Psoas muscle (tissue), 8 donors: ENCODE measurements around the gene FHOD1. TPM values are rescaled to one million over a fixed set of nuclear protein-coding genes. Genes with fewer than 3 reads are reported as not detected.

ENCODE experiments used
- ATAC-seq, 4 donors: fragments of 200-7000 bp; cut with Tn5 transposase; one replicate each; pipeline ENCODE4 v1.9.1; 2020; ENCODE audit warnings: moderate library complexity in 3 of 4, mild to moderate bottlenecking in 2 of 4
- DNase-seq, 2 donors: peaks; one replicate each; pipeline ENCODE4 v3.0.0-alpha.2; 2020
- H3K27ac ChIP-seq: fragments of 200-600 bp; one replicate; pipeline ENCODE4 v1.8.0; 2022
- H3K27me3 ChIP-seq, 3 donors: fragments of 200-600 bp in 1 of 3; one replicate each; pipeline versions ENCODE4 v1.6.1 to v1.8.0; 2013 to 2022; ENCODE audit warnings: low read length in 2 of 3, mild to moderate bottlenecking in 2 of 3, moderate library complexity in 1 of 3; ENCODE audit not compliant: insufficient read depth in 3 of 3
- H3K36me3 ChIP-seq, 2 donors: fragments of 200-600 bp in 1 of 2; one replicate each; pipeline versions ENCODE4 v1.6.1 to v1.8.0; 2013 to 2022; ENCODE audit warnings: low read depth in 1 of 2, mild to moderate bottlenecking in 1 of 2, moderate library complexity in 1 of 2; ENCODE audit not compliant: insufficient read depth in 1 of 2
- H3K4me1 ChIP-seq: fragments of 200-600 bp; one replicate; pipeline ENCODE4 v1.8.0; 2022
- H3K4me3 ChIP-seq: fragments of 200-600 bp; one replicate; pipeline ENCODE4 v1.8.0; 2022; ENCODE audit warnings: mild to moderate bottlenecking
- H3K9me3 ChIP-seq: fragments of 200-600 bp; one replicate; pipeline ENCODE4 v1.8.0; 2022
- WGBS, 3 donors: extraction: QIAGEN DNeasy Blood & Tissue Kit; methylation state at CpG; one replicate each; pipeline versions ENCODE4 v1.1.6 to v1.1.7; 2013; 5-methylcytosine and 5-hydroxymethylcytosine counted together
- intact Hi-C, 2 donors: fragments of 100-400 bp; cut with DNase I; formaldehyde crosslinking; loops; one replicate each; pipeline versions ENCODE4 v1.11.0 to v1.14.2; 2022
- polyA plus RNA-seq, 3 donors: library from polyadenylated mRNA; stranded (reverse); fragments of 200-250 nt; gene quantifications; one replicate each; pipeline ENCODE4 v1.2.3, GENCODE V29; 2013
- total RNA-seq, 4 donors: library from RNA; stranded (reverse); fragmentation: NEBNext Ultra II Directional in 2 of 4; extraction: Animal tissue kit (Norgen Biotek cat#: 25700) in 2 of 4; gene quantifications; one replicate each; pipeline versions ENCODE4 v1.2.1 to v1.2.4, GENCODE V29; 2021 to 2023
- TF ChIP-seq, protein P1 (sequence below): fragments of 200-600 bp; IDR thresholded peaks from one replicate; pipeline ENCODE4 v1.8.0; 2022; ENCODE audit warnings: antibody characterized with exemption
- donor health status: healthy with polysubstance abuse.
- donor health status: DM: no; HTN: no; CAD: no; lungs with moderate emphysema.
- donor health status: Bipolar disorder and iron deficiency.
- donor health status: healthy.
- donor health status: DM: yes; HTN: yes; CAD: no.
- donor health status: DM: no; HTN: no; CAD: no.
- donor health status: DM: no; HTN: no; CAD: no.
- donor health status: DM: yes; HTN: yes; CAD: no.

The FHOD1 gene
- total and polyA plus RNA-seq, 7 donors: 16.9 to 154 (median 61.5) TPM

DNA sequence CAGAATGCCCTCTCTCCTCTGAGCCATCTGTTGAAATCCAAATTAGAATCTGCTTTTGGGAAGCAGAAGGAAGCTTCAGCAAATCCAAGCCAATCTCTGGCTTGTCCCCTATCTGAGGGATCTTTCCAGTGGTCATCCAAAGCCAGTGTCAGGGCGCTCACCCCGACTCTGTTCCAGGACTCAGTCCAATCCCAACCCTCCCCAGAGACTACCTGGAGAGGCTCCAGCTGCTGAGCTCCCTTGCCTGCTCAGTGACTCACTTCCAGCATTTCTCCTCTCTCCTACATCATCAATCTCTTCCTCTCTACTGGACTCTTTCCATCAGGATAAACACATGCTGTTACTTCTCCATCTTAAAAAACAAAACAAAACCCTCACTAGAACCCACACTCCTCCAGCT lies 65.9 kb downstream of the FHOD1 start:
- H3K36me3 ChIP-seq: no peaks in the 10 kb centered on the region
- H3K27ac ChIP-seq: no peak overlapping the region
- intact Hi-C loops: no loop called here

DNA sequence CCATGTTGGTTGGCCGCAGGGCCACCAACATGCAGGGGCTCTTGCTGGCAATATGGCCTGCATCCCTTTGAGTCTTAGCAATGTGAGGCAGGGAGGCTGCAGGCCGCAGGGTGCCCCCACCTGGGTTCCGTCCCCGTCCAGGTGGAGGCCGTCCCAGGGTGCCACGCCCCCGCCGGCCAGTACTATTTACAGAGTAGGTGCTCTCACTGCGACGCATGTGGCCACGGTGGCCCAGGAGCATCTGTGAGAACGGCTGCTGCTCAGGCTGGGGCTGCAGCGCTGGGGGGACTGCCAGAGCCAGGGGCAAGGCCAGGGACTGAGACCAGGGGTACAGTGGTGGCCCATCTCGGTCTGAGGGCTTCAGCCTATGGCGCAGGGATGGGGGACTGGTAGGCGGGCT lies 67.1 kb downstream of the FHOD1 start:
- Histone ChIP-seq H3K27me3 (no peaks in the 10 kb centered on the region), H3K9me3 (no peaks in the 10 kb centered on the region), H3K4me1 (peaks cover 35% of the 10 kb centered on the region), H3K36me3 (peaks cover 0 to 6% of the 10 kb centered on the region in 2 donors), H3K27ac (no peak overlapping the region), H3K4me3 (no peak overlapping the region)
- 89 to 95% (median 94%) methylated on average over 15 to 16 of the region's 16 CpGs for WGBS, 3 donors
- no peak for DNase-seq
- intact Hi-C loops: no loop called here
- no peak for ATAC-seq
- TF ChIP-seq, protein P1, sequence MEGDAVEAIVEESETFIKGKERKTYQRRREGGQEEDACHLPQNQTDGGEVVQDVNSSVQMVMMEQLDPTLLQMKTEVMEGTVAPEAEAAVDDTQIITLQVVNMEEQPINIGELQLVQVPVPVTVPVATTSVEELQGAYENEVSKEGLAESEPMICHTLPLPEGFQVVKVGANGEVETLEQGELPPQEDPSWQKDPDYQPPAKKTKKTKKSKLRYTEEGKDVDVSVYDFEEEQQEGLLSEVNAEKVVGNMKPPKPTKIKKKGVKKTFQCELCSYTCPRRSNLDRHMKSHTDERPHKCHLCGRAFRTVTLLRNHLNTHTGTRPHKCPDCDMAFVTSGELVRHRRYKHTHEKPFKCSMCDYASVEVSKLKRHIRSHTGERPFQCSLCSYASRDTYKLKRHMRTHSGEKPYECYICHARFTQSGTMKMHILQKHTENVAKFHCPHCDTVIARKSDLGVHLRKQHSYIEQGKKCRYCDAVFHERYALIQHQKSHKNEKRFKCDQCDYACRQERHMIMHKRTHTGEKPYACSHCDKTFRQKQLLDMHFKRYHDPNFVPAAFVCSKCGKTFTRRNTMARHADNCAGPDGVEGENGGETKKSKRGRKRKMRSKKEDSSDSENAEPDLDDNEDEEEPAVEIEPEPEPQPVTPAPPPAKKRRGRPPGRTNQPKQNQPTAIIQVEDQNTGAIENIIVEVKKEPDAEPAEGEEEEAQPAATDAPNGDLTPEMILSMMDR: no peak

More for the DNA sequence above, 65.9 kb downstream of the FHOD1 start:
- TF ChIP-seq, protein P1: no peak
- ATAC-seq (no peak), DNase-seq (no peak)
- peaks cover 41% of the 10 kb centered on the region for H3K4me1 ChIP-seq
- 36 to 43% (median 37%) methylated on average over 2 of the region's 2 CpGs for WGBS, 3 donors
- H3K4me3 ChIP-seq: no peak overlapping the region
- no peaks in the 10 kb centered on the region for H3K27me3 ChIP-seq
- H3K9me3 ChIP-seq: no peaks in the 10 kb centered on the region

DNA sequence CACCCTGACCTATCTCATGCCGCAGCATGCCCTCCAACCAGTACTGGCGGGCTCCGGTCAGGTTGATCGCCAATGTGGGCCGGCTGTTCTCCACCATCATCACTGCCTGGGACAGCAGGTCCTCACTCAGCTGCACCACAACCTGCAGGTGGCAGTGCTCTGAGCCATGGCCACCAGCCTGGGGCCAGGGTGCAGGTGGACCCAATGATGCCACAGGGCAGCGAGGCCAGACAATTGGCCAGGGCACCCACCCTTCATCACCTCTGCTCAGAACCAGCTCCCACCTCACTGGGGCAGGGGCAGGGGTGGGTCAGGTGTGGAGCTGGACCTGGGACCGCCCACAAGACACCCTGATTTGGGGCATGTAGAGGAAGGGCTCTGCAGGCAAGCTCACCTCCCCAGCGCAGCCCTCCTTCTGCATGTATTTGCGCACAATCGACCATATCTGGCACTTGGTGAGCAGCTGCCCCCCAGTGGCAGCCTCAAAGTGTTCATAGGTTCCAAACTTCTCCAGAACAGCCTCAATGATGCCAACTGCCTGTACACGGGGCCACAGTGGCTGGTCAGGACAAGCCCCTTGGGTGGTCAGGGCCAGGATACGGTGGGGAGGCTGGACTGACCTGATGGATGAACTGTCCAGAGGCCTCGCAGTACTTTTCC lies 67.7 kb downstream of the FHOD1 start:
- no peaks in the 10 kb centered on the region for H3K9me3 ChIP-seq
- peaks cover 0 to 10% of the 10 kb centered on the region in 2 donors for H3K36me3 ChIP-seq
- 86 to 90% (median 90%) methylated on average over 13 of the region's 13 CpGs for WGBS, 3 donors
- DNase-seq (no peak), ATAC-seq (no peak)
- H3K4me3 ChIP-seq: no peak overlapping the region
- no peak overlapping the region for H3K27ac ChIP-seq
- TF ChIP-seq, protein P1: no peak
- H3K27me3 ChIP-seq: no peaks in the 10 kb centered on the region
- H3K4me1 ChIP-seq: peaks cover 35% of the 10 kb centered on the region
- intact Hi-C loops: no loop called here

Other genes with a start within 250 kb of the FHOD1 start
- 10 to 100 TPM; 32.2 to 66.1 (median 56.7) TPM for gene CBFB, start 218.3 kb downstream of the FHOD1 start, total RNA-seq
- gene CBFB, start 218.3 kb downstream of the FHOD1 start, polyA plus RNA-seq: 10 to 100 TPM; 24.3 to 56.3 (median 51.4) TPM
- 10 to 100 TPM; 12.2 to 19.5 (median 15.5) TPM for gene PHAF1, start 137.5 kb downstream of the FHOD1 start, total RNA-seq
- 10 to 100 TPM; 12.3 to 60.4 (median 12.4) TPM for gene PHAF1, start 137.5 kb downstream of the FHOD1 start, polyA plus RNA-seq
- 1 to 10 TPM in 3 of 4 donors, under 1 TPM in 1; 0.69 to 4.1 (median 2.3) TPM for gene B3GNT9, start 96.5 kb downstream of the FHOD1 start, total RNA-seq
- 1 to 10 TPM in 1 of 3 donors, under 1 TPM in 2; 0.75 to 1.8 (median 0.86) TPM for gene B3GNT9, start 96.5 kb downstream of the FHOD1 start, polyA plus RNA-seq
- gene TRADD, start 87.6 kb downstream of the FHOD1 start, total RNA-seq: 1 to 10 TPM; 3.9 to 6.7 (median 5.9) TPM
- gene TRADD, start 87.6 kb downstream of the FHOD1 start, polyA plus RNA-seq: 10 to 100 TPM in 2 of 3 donors, 1 to 10 TPM in 1; 7.4 to 14.2 (median 10.7) TPM
- gene FBXL8, start 87.5 kb downstream of the FHOD1 start, total RNA-seq: 1 to 10 TPM; 4.5 to 8.6 (median 5.9) TPM
- gene FBXL8, start 87.5 kb downstream of the FHOD1 start, polyA plus RNA-seq: 1 to 10 TPM; 5.1 to 8.0 (median 5.9) TPM
- gene HSF4, start 82.7 kb downstream of the FHOD1 start, total RNA-seq: 10 to 100 TPM; 44.3 to 97.3 (median 57.6) TPM
- gene HSF4, start 82.7 kb downstream of the FHOD1 start, polyA plus RNA-seq: 10 to 100 TPM; 15.1 to 47.8 (median 47.4) TPM
- 100 to 1,000 TPM in 2 of 4 donors, 10 to 100 TPM in 2; 53.6 to 114 (median 88.0) TPM for gene NOL3, start 76.9 kb downstream of the FHOD1 start, total RNA-seq
- gene NOL3, start 76.9 kb downstream of the FHOD1 start, polyA plus RNA-seq: 100 to 1,000 TPM in 1 of 3 donors, 10 to 100 TPM in 2; 90.6 to 133 (median 93.9) TPM
- 1 to 10 TPM; 5.9 to 8.0 (median 6.6) TPM for gene MATCAP1, start 63.5 kb downstream of the FHOD1 start, total RNA-seq
- gene MATCAP1, start 63.5 kb downstream of the FHOD1 start, polyA plus RNA-seq: 1 to 10 TPM; 4.2 to 9.7 (median 4.5) TPM
- 1 to 10 TPM in 3 of 4 donors, under 1 TPM in 1; 0.91 to 1.9 (median 1.2) TPM for gene EXOC3L1, start 57.3 kb downstream of the FHOD1 start, total RNA-seq
- gene EXOC3L1, start 57.3 kb downstream of the FHOD1 start, polyA plus RNA-seq: 1 to 10 TPM in 1 of 3 donors, under 1 TPM in 2; 0.84 to 3.4 (median 0.97) TPM
- 10 to 100 TPM; 22.6 to 56.2 (median 45.9) TPM for gene E2F4, start 55.3 kb downstream of the FHOD1 start, total RNA-seq
- gene E2F4, start 55.3 kb downstream of the FHOD1 start, polyA plus RNA-seq: 100 to 1,000 TPM in 1 of 3 donors, 10 to 100 TPM in 2; 45.0 to 106 (median 67.3) TPM
- gene ELMO3, start 48.4 kb downstream of the FHOD1 start, total RNA-seq: under 1 TPM; 0.26 to 0.79 (median 0.42) TPM
- gene ELMO3, start 48.4 kb downstream of the FHOD1 start, polyA plus RNA-seq: under 1 TPM; 0.35 to 0.82 (median 0.53) TPM
- 10 to 100 TPM; 10.1 to 32.7 (median 20.5) TPM for gene TMEM208, start 20.4 kb downstream of the FHOD1 start, total RNA-seq
- gene TMEM208, start 20.4 kb downstream of the FHOD1 start, polyA plus RNA-seq: 100 to 1,000 TPM in 1 of 3 donors, 10 to 100 TPM in 2; 64.3 to 111 (median 91.9) TPM
- 1 to 10 TPM in 3 of 4 donors, under 1 TPM in 1; 0.59 to 1.7 (median 1.4) TPM for gene SLC9A5, start 1.5 kb upstream of the FHOD1 start, total RNA-seq
- gene SLC9A5, start 1.5 kb upstream of the FHOD1 start, polyA plus RNA-seq: 1 to 10 TPM in 1 of 3 donors, under 1 TPM in 2; 0.52 to 1.1 (median 0.91) TPM
- 1 to 10 TPM in 2 of 4 donors, under 1 TPM in 2; 0.28 to 1.9 (median 1.3) TPM for gene PLEKHG4, start 32.1 kb upstream of the FHOD1 start, total RNA-seq
- under 1 TPM; 0.60 to 1.00 (median 0.98) TPM for gene PLEKHG4, start 32.1 kb upstream of the FHOD1 start, polyA plus RNA-seq
- gene KCTD19, start 79.3 kb upstream of the FHOD1 start, total RNA-seq: not detected
- under 1 TPM in 1 of 3 donors, not detected in 2; 0.03 TPM for gene KCTD19, start 79.3 kb upstream of the FHOD1 start, polyA plus RNA-seq
- not detected for gene LRRC36, start 79.3 kb upstream of the FHOD1 start, total RNA-seq
- under 1 TPM; 0.06 to 0.25 (median 0.11) TPM for gene LRRC36, start 79.3 kb upstream of the FHOD1 start, polyA plus RNA-seq
- 10 to 100 TPM; 14.8 to 36.4 (median 25.7) TPM for gene TPPP3, start 146.0 kb upstream of the FHOD1 start, total RNA-seq
- 10 to 100 TPM in 2 of 3 donors, 1 to 10 TPM in 1; 5.3 to 21.4 (median 17.0) TPM for gene TPPP3, start 146.0 kb upstream of the FHOD1 start, polyA plus RNA-seq
- gene ZDHHC1, start 169.0 kb upstream of the FHOD1 start, total RNA-seq: 10 to 100 TPM in 1 of 4 donors, 1 to 10 TPM in 3; 5.8 to 11.0 (median 6.9) TPM
- gene ZDHHC1, start 169.0 kb upstream of the FHOD1 start, polyA plus RNA-seq: 1 to 10 TPM; 1.7 to 5.0 (median 2.9) TPM
- under 1 TPM; 0.16 to 0.71 (median 0.39) TPM for gene HSD11B2, start 183.6 kb upstream of the FHOD1 start, total RNA-seq
- gene HSD11B2, start 183.6 kb upstream of the FHOD1 start, polyA plus RNA-seq: under 1 TPM; 0.11 to 0.35 (median 0.17) TPM
- 100 to 1,000 TPM in 1 of 4 donors, 10 to 100 TPM in 3; 81.2 to 104 (median 87.3) TPM for gene ATP6V0D1, start 233.7 kb upstream of the FHOD1 start, total RNA-seq
- 10 to 100 TPM; 60.2 to 92.4 (median 62.8) TPM for gene ATP6V0D1, start 233.7 kb upstream of the FHOD1 start, polyA plus RNA-seq
- gene AGRP, start 236.1 kb upstream of the FHOD1 start, total RNA-seq: not detected
- gene AGRP, start 236.1 kb upstream of the FHOD1 start, polyA plus RNA-seq: not detected